ENCODE results near the gene OR51S1. TPM values are rescaled to one million over a fixed set of nuclear protein-coding genes. Genes with fewer than 3 reads are reported as not detected.
"Not testable (repeated sequence)": the region's sequence is repeated elsewhere in the genome, so short reads cannot be mapped to it uniquely, and the experiment has no call there.

Gene OR51S1
- total RNA-seq, 1 donor from 2014 or later = not detected

DNA sequence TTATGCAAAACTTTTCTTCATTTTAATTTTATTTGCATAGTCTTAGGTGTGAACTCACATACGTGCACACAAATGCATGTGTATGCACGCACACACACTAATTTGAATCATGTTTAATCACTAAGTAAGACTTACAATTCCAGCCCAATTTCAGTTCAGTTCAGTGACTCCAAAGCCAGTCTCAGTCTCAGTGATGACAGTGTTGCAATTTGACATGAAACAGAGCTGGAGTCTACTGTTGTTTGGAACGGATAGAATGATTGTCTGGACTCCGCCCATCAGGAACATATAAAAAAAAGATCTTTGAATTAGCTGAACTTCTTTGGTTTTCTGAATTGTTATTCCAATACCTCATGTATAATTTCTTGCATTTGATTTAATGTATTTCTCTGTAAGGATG, 14.9 kb upstream of the OR51S1 start:
- no peaks in the 10 kb centered on the region for H3K27me3 Mint-ChIP-seq (ENCODE audit: low read depth)
- H3K4me1 Mint-ChIP-seq = no peaks in the 10 kb centered on the region
- no peak overlapping the region for H3K27ac Mint-ChIP-seq
- no peak for DNase-seq (ENCODE audit: low spot score in 2 of 2, unreplicated experiment in 2 of 2)
- H3K36me3 Mint-ChIP-seq = no peaks in the 10 kb centered on the region
- TF ChIP-seq, protein P1, sequence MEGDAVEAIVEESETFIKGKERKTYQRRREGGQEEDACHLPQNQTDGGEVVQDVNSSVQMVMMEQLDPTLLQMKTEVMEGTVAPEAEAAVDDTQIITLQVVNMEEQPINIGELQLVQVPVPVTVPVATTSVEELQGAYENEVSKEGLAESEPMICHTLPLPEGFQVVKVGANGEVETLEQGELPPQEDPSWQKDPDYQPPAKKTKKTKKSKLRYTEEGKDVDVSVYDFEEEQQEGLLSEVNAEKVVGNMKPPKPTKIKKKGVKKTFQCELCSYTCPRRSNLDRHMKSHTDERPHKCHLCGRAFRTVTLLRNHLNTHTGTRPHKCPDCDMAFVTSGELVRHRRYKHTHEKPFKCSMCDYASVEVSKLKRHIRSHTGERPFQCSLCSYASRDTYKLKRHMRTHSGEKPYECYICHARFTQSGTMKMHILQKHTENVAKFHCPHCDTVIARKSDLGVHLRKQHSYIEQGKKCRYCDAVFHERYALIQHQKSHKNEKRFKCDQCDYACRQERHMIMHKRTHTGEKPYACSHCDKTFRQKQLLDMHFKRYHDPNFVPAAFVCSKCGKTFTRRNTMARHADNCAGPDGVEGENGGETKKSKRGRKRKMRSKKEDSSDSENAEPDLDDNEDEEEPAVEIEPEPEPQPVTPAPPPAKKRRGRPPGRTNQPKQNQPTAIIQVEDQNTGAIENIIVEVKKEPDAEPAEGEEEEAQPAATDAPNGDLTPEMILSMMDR (IDR thresholded peaks at IDR 0.05; ENCODE audit: unreplicated experiment) = no peak
- H3K4me3 Mint-ChIP-seq = no peak overlapping the region
- peaks cover 20% of the 10 kb centered on the region for H3K9me3 Mint-ChIP-seq

GRCh38 chr11:4862447-4863236, 13.6 kb upstream of the OR51S1 start:
- H3K4me3 Mint-ChIP-seq = no peak overlapping the region
- H3K9me3 Mint-ChIP-seq = peaks cover 14% of the 10 kb centered on the region

GRCh38 chr11:4854286-4854685, 5.3 kb upstream of the OR51S1 start:
- DNase-seq (ENCODE audit: low spot score in 2 of 2, unreplicated experiment in 2 of 2) = not testable (repeated sequence)

More at GRCh38 chr11:4862447-4863236, 13.6 kb upstream of the OR51S1 start:
- H3K36me3 Mint-ChIP-seq = no peaks in the 10 kb centered on the region
- H3K27me3 Mint-ChIP-seq (ENCODE audit: low read depth) = no peaks in the 10 kb centered on the region
- no peak for DNase-seq (ENCODE audit: low spot score in 2 of 2, unreplicated experiment in 2 of 2)
- no peak overlapping the region for H3K27ac Mint-ChIP-seq
- H3K4me1 Mint-ChIP-seq = no peaks in the 10 kb centered on the region
- TF ChIP-seq, protein P1 (IDR thresholded peaks at IDR 0.05; ENCODE audit: unreplicated experiment) = no peak

GRCh38 chr11:4851033-4851432, 2.0 kb upstream of the OR51S1 start:
- Mint-ChIP-seq H3K9me3 (peaks cover 6% of the 10 kb centered on the region), H3K27me3 (ENCODE audit: low read depth) (peaks cover 23% of the 10 kb centered on the region), H3K4me3 (no peak overlapping the region), H3K4me1 (no peaks in the 10 kb centered on the region), H3K27ac (no peak overlapping the region), H3K36me3 (no peaks in the 10 kb centered on the region)
- no peak for DNase-seq (ENCODE audit: low spot score in 2 of 2, unreplicated experiment in 2 of 2)
- TF ChIP-seq, protein P1 (IDR thresholded peaks at IDR 0.05; ENCODE audit: unreplicated experiment) = no peak

More at GRCh38 chr11:4854286-4854685, 5.3 kb upstream of the OR51S1 start:
- not testable (repeated sequence) for H3K4me1 Mint-ChIP-seq; H3K4me3 Mint-ChIP-seq; H3K36me3 Mint-ChIP-seq; H3K27me3 Mint-ChIP-seq (ENCODE audit: low read depth); H3K27ac Mint-ChIP-seq
- peaks cover 13% of the 10 kb centered on the region for H3K9me3 Mint-ChIP-seq

DNA sequence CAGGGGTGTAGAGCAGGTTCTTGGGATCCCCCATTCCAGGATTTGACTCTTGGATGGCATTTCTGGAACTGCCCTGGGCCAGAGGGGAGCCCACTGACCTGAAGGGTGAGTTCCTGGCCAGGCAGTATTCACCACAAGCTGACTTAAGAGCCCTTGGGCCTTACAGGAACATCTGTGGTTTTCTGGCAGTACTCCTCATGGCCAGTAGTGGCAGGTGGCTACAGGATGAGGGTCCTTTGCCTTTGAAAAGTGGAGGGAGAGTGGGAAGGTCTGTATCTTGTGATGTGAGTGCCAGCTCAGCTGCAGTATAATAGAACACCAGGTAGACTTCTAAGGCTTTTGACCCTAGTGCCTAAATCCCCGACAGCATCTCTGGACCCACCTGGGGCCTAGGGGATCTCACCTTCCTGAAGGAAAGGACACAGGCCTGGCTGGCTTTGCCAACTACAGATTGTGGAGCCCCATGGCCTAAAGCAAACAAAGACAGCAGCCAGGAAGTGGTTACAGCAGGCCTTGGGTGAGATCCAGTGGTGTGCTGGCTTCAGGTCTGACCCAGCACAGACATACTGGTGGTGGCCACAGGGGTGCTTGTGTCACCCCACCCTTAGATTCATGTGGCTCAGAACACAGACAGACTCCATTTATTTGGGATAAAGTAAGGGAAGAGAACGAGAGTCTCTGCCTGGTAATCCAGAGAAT, 9.0 kb downstream of the OR51S1 start:
- Mint-ChIP-seq H3K27me3 (ENCODE audit: low read depth) (no peaks in the 10 kb centered on the region), H3K27ac (no peak overlapping the region), H3K36me3 (no peaks in the 10 kb centered on the region), H3K4me3 (no peak overlapping the region), H3K4me1 (no peaks in the 10 kb centered on the region), H3K9me3 (peaks cover 7% of the 10 kb centered on the region)
- TF ChIP-seq, protein P1 (IDR thresholded peaks at IDR 0.05; ENCODE audit: unreplicated experiment) = no peak
- DNase-seq (ENCODE audit: low spot score in 2 of 2, unreplicated experiment in 2 of 2) = no peak

GRCh38 chr11:4830909-4831308, 18.1 kb downstream of the OR51S1 start:
- Mint-ChIP-seq H3K9me3 (no peaks in the 10 kb centered on the region), H3K4me3 (no peak overlapping the region), H3K27ac (no peak overlapping the region), H3K27me3 (ENCODE audit: low read depth) (no peaks in the 10 kb centered on the region), H3K4me1 (no peaks in the 10 kb centered on the region), H3K36me3 (no peaks in the 10 kb centered on the region)
- DNase-seq (ENCODE audit: low spot score in 2 of 2, unreplicated experiment in 2 of 2) = no peak
- TF ChIP-seq, protein P1 (IDR thresholded peaks at IDR 0.05; ENCODE audit: unreplicated experiment) = no peak

Measured in mesothelial cell of epicardium (in vitro differentiated cells).